ENCODE data around the gene UBE2D4. TPM values are rescaled to one million over a fixed set of nuclear protein-coding genes. Genes with fewer than 3 reads are reported as not detected.

The UBE2D4 gene
- total RNA-seq, 1 experiment from 2014 or later = 22.2 TPM

DNA sequence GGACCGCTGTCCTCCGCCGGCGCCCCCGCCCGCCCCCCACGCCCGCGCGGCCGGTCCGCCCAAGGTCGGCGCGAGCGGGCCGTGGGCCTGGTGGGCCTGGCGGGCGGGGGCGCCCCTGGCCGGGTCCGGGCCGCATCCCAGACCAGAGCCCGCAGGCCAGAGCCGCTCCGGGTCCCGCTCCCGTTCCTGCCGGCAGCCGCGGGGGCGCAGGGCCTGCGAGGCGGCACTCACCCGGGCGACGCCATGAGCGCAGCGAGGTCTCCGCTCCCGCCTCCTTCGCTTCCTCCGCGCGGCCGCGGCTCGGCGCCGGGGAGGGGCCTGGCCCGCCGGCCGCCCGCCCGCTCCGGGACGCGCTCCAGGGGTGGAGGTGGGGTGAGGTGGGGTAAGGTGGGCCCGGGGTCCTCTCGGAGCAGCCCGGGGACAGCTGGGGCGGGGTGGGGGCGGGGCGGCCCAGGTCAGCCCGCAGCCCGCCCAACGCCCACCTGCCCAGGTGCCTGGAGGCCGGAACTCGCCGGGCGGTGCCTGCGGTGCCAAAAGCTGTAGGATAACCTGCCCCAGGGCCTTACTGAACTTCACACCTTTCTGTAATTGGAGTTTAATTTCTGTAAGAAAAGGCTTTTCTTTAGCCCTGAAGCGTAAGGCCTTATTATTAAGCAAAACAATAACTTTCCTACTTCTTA lies 19.8 kb upstream of the UBE2D4 start, which contains the start of gene URGCP:
Gene URGCP (minus strand): TSS at position 266 of the 680 bp plus-strand sequence. CDS start 21 bp downstream, at position 245.
- peak; percentile 43 for DNase-seq (ENCODE audit: low read depth)

DNA sequence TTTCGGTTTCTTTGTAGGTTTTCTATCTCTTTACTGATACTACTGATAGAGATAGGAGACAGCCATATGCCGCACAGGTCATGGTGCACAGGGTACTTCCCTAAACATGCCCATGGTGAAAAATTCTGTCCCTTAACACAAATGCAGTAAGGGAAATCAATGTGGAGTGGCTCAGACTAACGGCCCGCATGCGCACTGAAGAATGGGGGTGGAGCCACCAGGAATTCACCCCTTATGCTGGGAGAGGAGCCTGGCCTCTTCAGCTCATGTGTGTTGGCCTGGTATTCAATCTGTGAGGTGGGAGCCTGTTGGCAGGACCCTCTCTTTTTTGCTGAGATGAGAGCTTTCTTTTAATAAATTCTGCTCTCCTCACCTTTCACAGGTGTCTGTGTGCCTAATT lies 11.4 kb upstream of the UBE2D4 start:
- no peak for DNase-seq (ENCODE audit: low read depth)

DNA sequence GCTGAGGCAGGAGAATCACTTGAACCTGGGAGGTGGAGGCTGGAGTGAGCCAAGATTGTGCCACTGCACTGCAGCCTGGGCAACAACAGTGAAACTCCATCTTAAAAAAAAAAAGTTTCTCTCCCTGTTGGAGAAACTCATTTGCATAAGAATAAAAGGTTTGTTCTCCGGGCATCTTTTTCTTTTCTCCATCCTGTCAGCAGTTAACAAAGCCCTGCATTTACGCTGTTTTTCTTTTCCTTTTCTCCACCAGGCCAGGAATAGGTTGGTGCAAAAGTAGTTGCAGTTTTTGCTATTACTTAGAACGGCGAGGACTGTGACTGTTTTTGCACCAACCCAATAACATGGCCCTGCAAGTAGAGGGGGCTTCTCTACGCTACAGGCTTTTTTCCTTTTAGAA lies 10.3 kb upstream of the UBE2D4 start:
- DNase-seq (ENCODE audit: low read depth) = no peak

DNA sequence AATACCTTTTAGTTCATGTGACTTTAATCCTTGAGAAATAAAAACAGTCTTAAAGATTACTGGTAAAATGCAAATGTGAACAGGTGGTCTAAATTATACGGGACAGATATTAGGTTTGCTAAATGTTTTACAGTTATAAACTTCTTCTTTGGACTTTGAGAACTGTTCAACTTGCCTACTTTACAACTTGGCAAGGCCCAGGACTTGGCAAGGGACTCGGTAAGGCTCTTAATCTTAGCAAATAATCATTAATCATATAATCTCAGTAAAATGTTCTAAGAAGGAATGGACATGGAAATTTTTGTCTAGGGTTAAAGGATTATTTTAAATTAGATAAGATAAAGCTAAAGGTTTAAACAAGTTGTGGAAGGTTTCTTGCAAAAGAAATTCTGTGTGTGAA lies 4.8 kb upstream of the UBE2D4 start:
- DNase-seq (ENCODE audit: low read depth) = no peak

DNA sequence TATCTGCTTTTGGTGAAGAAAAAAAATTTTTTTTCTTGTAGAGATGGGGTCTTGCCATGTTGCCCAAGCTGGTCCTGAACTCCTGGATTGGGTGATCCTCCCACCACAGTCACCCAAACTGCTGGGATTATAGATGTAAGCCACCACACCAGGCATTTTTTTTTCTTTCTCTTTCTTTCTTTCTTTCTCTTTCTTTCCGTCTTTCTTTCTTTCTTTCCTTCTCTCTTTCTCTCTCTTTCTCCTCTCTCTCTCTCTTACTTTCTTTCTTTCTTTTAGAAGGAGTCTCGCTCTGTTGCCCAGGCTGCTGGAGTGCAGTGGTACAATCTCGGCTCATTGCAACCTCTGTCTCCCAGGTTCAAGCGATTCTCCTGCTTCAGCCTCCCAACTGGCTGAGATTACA lies 3.5 kb upstream of the UBE2D4 start:
- no peak for DNase-seq (ENCODE audit: low read depth)

DNA sequence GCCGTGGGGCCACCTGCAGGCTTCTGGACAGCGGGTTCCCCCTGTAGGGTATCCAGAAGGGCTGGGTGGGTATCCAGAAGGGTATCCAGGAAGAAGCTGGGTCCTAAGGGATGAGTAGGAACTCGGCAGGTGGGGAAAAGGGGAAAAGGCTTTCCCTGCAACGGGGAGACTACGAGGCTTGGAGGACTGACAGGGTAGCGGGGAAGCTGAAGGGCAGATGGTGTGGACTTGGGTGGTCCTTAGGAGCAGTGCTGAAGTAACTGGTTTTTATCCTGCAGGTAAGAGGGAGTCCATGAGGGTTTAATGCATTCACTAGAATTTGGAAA lies 525 bp downstream of the UBE2D4 start:
- no peak for DNase-seq (ENCODE audit: low read depth)

DNA sequence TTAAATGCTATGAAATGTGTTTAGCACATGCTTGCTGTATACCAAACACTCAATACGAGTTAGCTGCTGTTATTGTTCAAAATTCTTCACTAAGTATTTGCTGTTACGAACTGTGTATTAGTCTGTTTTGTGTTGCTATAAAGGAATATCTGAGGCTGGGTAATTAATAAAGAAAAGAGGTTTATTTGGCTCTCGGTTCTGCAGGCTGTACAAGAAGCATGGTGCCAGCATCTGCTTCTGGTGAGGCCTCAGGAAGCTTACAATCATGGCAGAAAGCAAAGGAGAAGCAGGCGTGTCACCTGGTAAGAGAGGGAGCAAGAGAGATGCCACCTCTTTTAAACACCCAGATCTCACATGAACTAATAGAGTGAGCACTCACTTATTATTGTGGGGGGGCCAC lies 1.6 kb downstream of the UBE2D4 start:
- DNase-seq (ENCODE audit: low read depth) = no peak

DNA sequence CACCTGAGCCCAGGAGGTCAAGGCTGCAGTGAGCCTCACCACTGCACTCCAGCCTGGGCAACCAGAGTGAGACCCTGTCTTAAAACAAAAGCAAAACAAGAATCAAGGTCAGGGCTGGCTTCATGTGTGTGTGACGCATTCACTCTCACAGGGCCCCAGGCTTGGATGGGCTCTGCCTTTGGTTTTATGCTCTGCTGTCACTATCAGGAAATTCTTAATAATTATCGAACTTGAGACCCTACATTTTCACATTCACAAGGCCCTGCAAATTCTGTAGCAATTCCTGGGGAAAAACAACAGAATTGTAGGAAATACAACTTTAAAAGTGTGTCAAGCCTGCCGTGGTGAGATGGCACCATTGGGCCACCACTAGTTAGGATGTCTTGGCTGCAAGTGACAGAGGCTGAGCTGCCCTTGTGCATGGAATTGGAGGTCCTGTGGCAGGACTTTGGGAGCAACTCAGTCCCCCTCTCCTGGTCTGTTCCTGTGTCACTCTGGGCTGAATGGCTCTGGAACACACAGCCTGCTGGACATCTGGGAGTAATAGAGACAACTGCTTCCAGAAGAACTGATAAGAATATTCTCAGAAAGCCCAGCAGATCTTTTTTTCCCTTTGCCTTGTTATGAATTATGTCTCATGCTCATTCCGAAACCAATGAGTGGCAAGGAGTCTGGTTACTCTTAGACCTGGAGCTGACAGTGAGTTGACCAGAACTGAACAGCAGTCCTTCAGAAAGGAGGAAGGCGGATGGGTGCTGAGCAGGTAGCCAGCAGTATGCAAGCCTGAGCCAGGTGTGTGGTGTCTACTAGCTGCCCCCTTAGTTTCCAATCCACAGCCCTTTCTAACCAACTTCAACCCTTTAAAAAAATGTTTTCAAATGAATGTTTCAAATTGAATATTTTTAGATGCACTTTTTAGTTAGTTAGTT lies 3.6 kb downstream of the UBE2D4 start:
- DNase-seq (ENCODE audit: low read depth) = no peak

DNA sequence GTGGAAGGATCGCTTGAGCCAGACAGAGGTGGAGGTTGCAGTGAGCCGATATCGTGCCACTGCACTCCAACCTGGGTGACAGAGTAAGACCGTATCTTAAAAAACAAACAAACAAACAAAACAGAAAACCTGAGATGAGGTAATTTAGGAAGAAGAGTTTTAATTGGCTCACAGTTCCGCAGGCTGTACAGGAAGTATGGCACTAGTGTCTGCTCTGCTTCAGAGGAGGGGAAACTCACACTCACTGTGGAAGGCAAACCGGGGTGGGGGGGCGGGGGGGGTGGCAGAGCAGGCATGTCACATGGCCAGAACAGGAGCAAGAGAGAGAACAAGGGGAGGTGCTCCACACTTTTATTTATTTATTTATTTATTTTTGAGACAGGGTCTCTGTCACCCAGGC lies 5.1 kb downstream of the UBE2D4 start:
- no peak for DNase-seq (ENCODE audit: low read depth)

DNA sequence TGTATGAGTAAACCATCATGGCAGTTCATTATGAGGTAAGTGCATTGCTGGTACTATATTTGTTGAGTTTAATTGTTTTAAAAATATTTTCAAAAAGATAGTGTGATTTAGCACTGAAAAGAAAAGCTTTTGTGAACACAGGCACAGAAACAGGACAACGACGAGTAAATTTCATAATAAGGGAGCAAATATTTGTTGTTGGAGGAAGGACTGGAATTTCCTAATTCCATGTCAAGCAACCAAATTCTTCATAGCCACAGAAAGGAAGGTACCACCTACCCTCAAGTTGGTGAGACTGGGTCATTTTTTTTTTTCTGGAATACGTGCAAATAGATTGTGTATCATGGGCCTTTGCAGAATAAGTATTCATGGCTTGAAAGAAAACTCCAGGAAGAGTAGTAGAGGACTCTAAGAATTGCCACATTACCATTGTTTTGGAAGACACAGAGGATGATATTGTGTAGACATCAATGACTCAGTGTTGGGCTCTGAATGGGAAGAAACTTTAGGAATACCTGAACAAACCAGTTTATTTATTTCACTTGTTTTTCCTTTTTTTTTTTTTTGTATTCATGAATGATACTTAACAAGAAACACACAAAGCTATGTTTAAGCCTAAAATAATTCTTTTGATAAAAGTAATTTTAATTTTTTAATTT lies 7.8 kb downstream of the UBE2D4 start:
- no peak for DNase-seq (ENCODE audit: low read depth)

DNA sequence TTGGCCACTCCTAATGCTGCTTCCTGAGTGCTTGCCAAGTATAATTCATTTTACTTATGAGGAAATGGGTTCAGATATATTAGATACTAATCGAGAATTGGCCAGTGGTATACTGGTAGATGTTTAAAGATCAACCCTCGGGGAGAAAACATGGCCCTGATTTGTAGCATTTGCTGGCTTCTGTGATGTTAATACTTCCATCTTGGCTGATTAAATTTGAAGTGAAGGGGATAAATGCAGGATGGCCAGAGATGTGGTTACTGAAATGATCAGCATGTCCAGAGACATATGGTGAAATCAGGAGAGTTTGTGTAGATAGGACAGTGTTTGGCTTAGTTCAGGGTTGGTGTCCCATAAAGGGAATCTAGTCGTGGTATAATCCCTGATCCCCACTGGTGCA lies 11.2 kb downstream of the UBE2D4 start:
- DNase-seq (ENCODE audit: low read depth) = no peak

DNA sequence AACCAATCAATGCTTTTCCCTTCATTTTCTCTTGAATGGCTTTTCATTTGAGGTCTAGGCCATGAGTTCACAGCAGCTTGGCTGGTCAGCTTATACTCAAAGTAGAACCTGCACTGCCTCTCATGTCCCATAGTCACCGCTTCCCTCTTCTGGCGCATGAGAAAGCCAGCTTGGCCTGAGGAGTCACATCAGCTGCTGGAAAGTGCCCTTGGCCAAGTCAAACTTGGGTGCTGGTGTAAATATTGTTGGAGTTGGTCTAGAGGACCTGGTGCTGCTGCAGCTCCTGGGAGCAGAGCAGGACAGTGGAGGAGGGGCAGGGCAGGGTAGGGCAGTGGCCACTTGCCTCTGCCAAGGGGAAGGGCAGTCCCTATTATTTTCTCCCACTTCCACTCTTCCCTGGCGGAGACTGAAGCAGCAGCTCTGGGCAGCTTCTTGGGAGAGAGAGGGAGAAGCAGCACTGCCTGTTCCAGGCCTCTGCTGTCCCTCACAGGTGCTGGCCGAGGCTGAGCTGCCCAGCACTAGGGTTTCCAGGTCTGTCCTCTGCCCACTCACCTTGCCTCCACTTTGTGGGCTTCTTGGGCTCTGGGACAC lies 12.8 kb downstream of the UBE2D4 start:
- no peak for DNase-seq (ENCODE audit: low read depth)

DNA sequence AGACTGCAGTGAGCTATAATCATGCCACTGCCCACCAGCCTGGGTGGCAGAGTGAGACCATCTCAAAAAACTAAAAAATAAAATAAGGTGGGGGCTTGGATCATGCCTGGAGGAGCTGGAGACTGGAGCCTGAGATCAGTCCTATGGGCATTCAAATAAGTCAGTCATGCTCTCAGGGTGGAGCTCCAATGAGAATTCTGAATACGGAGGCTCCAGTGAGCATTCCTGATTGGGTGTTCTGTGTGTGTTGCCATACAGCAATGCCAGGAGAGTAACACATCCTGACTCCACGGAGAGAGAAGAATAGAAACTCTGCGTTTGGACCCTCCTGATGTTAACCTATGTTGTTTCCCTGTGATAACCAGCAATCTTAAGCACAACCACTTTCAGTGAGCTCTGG lies 16.0 kb downstream of the UBE2D4 start:
- no peak for DNase-seq (ENCODE audit: low read depth)

DNA sequence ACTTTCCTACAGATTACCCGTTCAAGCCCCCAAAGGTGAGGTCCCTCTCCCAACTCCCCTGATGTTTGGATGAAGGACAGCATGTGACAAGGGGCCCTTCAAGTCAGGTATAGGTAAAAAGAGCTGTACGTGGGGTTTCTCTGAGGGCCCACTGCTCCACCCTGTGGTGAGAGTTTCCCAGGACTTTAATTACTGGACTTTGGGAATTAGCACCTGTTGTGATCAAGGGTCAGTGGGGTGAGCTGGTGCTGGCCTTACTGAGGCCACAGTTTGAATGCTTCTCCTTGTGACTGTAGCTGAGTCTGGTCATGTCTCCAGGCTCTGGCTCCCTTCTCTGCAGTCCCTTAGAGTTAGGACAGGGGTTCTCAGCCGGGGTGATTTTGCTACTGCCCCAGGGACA lies 16.8 kb downstream of the UBE2D4 start:
- peak; percentile 32 for DNase-seq (ENCODE audit: low read depth)

DNA sequence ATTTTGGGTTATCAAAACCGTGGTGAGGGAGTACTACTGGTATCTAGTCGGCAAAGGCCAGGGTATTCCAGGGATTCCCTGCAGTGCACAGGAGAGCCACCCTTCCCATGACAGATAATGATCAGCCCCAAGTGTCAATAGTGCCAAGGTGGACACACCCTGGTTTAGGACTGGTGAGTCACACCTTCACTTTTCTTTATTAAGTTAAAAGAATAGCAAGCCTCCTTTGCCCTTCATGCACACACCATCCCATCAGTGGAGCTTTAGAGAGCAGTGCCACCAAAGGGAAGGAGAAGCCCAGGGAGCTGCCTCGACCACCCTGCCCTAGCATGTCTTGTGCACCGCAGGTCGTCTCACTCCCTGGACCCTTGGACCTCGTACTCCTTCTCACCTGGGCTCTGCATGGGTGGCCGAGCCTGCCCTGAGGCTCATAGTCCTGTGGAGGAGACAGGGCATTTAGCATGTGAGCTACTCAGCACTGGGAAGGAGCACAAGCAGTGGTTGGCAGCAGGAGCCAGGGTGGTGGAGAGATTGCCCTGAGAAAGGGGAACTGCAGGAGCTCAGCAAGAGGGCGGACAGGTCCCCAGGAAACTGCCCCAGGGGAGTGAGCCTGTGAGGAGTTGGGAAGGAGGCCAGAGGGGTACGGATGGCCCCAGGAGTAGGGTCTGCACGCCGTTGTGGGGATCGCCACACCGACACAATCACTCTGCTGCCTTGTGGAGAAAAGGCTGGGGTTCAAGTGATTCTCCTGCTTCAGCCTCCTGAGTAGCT lies 17.4 kb downstream of the UBE2D4 start:
- DNase-seq (ENCODE audit: low read depth) = no peak

DNA sequence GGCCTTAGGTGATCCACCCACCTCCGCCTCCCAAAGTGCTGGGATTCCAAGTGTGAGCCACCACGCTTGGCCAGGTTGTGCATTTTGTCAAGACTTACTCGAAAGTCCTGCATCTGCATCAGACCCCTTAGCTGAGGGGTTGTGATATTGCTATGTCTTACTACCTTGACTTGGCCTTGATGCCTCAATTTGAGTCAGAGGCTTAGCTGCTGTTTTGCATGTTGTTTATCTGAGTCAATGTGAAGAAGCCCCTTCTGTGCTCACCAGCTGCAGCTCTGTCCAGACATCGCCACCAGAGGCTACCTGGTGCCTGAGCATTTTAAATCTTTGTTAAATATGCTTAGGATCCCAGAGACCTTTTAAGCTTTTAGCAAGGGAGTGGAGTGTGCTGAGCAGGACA lies 18.1 kb downstream of the UBE2D4 start:
- DNase-seq (ENCODE audit: low read depth) = no peak

DNA sequence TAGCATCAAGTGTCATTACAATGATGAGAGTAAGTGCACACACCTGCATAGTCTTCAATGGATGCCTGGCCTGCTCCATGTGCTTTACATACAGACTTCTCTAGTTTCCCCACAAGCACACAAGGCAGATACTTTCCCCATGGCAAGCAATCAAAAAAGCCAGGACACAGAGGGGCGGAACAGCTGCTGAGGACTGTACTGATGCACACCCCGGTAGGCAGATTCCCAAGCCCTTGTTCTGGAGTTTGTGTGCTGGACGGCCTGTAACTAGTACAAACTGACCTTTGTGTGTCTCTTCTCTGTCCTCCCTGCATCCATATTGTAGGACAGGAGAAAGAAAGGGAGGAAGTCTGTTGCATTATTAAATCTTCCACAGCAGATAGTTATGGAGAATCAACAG lies 25.8 kb downstream of the UBE2D4 start:
- DNase-seq (ENCODE audit: low read depth) = peak; percentile 8

DNA sequence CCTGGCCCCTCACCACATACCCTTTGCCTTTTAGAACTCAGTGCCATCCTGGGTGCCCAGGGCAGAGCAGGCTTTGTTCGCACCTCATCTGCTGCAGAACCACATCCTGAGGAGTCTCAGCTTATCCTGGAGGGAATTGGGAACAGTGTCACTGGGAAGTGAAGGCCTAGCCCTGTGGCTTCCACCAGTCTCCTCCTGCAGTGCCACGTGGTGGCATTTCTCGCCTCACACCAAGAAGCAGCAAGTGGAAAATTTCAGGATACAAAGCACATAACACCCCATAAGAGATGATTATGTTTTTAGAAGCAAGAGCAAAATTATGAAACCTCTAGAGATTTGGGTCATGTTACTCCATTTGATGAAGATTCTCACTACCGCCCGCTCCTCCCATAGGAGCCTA lies 26.8 kb downstream of the UBE2D4 start:
- DNase-seq (ENCODE audit: low read depth) = no peak

DNA sequence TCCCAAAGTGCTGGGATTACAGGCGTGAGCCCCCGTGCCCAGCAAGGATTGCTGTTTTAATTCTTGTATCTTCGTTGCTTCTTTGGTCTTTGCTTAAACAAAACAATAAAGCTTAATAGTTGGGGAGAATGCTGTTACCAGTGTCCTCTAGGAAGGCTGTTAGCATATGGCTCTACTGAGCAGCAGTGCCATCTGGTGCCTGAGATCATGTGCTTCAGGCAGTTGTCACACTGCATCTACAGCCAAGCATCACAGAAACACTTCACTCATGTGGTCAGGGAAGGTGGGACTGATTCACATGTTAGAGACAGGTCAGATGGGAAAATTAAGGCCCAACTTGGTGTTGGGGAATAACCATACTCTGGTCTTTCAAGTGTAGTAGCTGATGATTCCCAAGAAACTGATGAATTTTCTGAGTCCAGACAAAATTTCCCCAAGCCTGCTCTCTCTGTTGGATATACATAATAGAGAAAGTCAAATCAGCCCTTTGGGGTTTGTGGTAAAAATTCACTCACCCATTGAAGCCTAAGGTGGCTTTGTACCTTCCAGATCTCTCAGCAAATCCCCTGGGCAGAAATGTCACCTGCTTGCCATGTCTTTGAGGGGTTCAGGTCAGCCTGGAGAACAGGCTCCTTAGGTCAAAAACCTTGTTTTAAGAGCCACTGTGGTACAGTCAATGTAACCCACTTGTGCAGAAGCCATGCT lies 28.4 kb downstream of the UBE2D4 start:
- DNase-seq (ENCODE audit: low read depth) = peak; percentile 74

DNA sequence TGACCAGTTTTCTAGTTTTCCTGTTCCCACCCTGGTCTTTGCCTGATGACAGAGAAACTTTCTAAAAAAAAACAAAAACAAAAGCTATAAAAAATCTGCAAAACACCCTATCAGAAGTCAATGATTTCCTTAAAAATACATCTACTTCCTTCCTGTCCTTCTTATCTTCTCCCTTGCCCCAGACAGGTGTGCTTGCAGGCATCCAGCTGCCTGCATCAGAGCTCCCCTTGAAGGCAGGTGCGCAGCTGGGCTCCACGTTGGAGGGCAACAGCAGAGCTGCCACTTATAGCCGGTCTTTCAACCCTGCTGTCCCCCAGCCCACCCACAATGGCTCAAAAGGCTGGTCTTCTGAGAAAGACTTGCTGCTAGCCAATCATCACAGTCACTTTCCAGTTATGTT lies 29.8 kb downstream of the UBE2D4 start:
- no peak for DNase-seq (ENCODE audit: low read depth)

DNA sequence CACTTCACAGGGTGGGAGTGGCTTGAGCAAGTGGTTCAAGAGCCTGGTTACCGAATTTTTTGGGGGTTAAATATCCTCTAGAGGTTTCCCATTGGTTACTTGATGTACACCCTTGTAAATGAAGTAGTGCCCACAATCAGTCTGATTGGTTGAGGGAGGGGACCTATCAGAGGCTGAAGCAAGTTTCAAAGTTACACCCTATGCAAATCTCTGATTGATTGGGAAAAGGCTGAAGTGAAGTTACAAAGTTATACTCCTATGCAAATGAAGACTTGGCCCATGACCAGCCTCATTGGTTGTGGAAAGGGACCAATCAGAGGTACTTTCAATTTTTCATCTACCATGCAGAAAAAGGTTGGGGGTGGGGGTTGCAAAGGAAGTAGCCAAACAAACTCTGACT lies 34.7 kb downstream of the UBE2D4 start:
- no peak for DNase-seq (ENCODE audit: low read depth)

Data from LHCN-M2 (cell line).